AG04449 (cell line): Measurements from ENCODE around the gene TMEM51.

Experiments
- CTCF ChIA-PET: fragments of 350-600 bp; formaldehyde crosslinking; extraction: SDS; loops from one replicate; lab custom pipeline; 2021; ENCODE audit warnings: antibody characterized with exemption; lab: Yijun Ruan, JAX
- POLR2A ChIA-PET: fragments of 400-600, 350-600 bp; formaldehyde crosslinking; extraction: SDS; loops from one replicate; lab custom pipeline; 2020; ENCODE audit warnings: antibody characterized with exemption, inconsistent platforms; lab: Yijun Ruan, JAX
- DNase-seq: peaks from one replicate; pipeline ENCODE4 v3.0.0-alpha.2; 2010; ENCODE audit warnings: low read depth, low spot score
- H3K4me3 ChIP-seq: 2 replicates; pipeline ENCODE4 v1.5.1; 2011; ENCODE audit warnings: low read depth, mild to moderate bottlenecking, control low read depth, low read length
- CTCF ChIP-seq: IDR thresholded peaks from one replicate; pipeline ENCODE4 v1.5.1; 2011; ENCODE audit warnings: mild to moderate bottlenecking, moderate library complexity, low read length, control low read depth, inconsistent platforms; ENCODE audit not compliant: insufficient read depth; ENCODE audit errors: missing control alignments

Gene TMEM51

GRCh38 chr1:15184436-15185241 is 31.1 kb downstream of the TMEM51 start:
- CTCF ChIA-PET: no interaction called here
- POLR2A ChIA-PET: no interaction called here
- TF ChIP-seq CTCF: no peak
- DNase-seq: no peak
- H3K4me3 ChIP-seq: no peak overlapping the region

GRCh38 chr1:15185617-15186016 is 32.1 kb downstream of the TMEM51 start:
- no peak for TF ChIP-seq CTCF
- ChIA-PET CTCF (no interaction called here), POLR2A (no interaction called here)
- H3K4me3 ChIP-seq: no peak overlapping the region
- no peak for DNase-seq

DNA sequence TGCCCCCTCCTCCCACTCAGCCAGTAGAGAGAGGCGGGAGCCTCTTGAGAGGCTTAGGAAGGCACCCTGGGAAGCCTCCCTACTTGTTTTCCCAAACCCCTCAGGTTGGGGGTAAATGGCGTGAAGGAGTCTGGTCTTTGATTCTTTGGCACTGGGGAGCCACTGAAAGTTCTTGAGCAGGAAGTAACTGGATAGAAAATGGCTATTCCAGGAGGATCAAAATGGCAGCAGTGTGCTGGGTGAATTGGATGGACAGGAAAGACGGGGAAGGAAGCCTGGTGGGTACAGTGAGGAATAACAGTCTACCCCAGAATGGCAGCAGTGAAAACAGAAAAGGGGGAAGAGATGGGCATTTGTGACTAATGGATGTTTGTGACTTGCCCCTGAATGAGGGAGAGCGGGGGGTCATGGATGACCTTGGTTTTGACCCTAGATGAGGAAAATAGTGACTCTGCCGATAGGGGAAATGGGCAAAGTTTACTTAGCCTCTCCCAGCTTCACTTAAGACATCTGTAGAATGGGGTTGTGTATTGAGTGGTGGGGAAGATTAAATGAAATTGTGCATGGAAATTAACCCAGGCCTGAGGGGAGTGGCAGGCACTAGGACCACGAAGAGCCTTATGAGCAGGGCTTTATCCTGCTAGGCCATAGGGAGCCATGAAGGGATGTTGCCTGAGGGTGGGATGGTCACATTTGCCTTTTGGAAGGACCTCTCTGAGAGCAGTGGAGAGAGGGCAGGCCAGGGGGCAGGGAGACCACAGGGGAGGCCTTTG is 32.7 kb downstream of the TMEM51 start:
- CTCF ChIA-PET: no interaction called here
- no peak overlapping the region for H3K4me3 ChIP-seq
- no peak for DNase-seq
- POLR2A ChIA-PET: no interaction called here
- TF ChIP-seq CTCF: no peak

- POLR2A ChIA-PET: no interaction called here
- CTCF ChIA-PET: no interaction called here
- no peak overlapping the region for H3K4me3 ChIP-seq
- DNase-seq: no peak
- TF ChIP-seq CTCF: no peak
These were observed 33.3 kb downstream of the TMEM51 start for GRCh38 chr1:15186846-15187151.

DNA sequence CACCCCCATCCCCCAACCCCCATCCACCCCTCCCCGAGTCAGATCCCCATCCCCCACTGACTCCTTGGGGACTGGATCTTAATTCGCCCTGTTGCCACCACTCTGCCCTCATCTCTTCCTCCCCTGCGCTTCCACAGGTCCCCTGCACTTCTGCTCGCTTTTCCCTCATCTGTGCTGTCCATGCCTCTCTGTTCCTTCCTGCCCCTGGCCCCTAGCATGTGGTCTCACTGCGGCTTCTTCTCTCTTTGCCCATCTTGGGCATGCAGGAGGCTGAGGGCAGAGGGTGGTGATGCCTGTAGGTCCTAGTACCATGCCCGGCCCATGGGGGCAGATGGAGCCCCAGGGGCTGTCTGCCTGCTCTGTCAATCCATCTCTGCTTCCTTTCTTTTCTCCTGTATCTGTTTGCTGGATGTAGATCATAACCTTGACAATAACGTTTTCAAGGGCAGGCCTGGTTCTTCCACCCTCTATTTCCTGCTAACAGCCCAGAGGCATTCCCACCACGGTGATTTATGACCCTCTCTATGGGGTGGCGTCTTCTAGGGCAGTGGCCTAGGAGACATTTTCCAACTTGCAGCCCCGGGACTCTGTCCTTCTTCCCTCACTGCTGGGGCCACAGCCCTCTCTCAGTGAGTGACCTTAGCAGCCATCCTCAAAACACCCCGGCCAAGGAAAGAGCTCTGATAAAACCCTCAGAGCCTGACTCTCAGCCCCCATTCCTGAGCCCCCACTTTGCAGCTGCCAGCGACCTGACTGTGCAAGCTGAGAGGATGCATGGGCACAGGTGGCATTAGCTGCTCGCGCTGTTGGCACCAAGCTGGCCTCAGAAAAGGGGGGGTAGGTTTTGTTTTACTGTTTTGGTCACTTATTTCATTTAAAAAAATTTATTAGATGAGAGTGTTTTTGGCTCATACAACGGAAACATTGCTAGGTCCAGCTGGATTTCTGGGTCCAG is 33.9 kb downstream of the TMEM51 start:
- POLR2A ChIA-PET: no interaction called here
- CTCF ChIA-PET: interaction anchor here (1.4 to 1.6 kb wide), 2 partner anchors 33 to 35 kb away, joined by 3 read pairs; no protein-coding TSS in a partner anchor
- TF ChIP-seq CTCF: no peak
- no peak overlapping the region for H3K4me3 ChIP-seq
- no peak for DNase-seq
